Neural cell (in vitro differentiated cells): ENCODE data around the gene IGFBP4. TPM values are rescaled to one million over a fixed set of nuclear protein-coding genes. Genes with fewer than 3 reads are reported as not detected.

ENCODE experiments used
- H2AFZ ChIP-seq: fragments of 200-600, 300-800 bp; sonication (generic), shearing (Covaris generic); 2 replicates; pipeline ENCODE4 v1.6.0; 2014; ENCODE audit warnings: low read depth, mild to moderate bottlenecking, antibody characterized with exemption, low read length, moderate library complexity
- H3F3A ChIP-seq: fragments of 200-600 bp; shearing (Covaris generic); 2 replicates; pipeline ENCODE4 v1.6.1; 2016; ENCODE audit warnings: mild to moderate bottlenecking, moderate library complexity, mixed read lengths, antibody characterized with exemption, low read length; ENCODE audit not compliant: insufficient read depth, poor library complexity, severe bottlenecking
- H3K27ac ChIP-seq: fragments of 200-600, 300-800 bp; sonication (generic), shearing (Covaris generic); 2 replicates; pipeline ENCODE4 v1.5.1; 2014; ENCODE audit warnings: mild to moderate bottlenecking, low read length, moderate library complexity
- H3K27me3 ChIP-seq: fragments of 300-800, 200-600 bp; sonication (generic), shearing (Covaris generic); 2 replicates; pipeline ENCODE4 v1.6.0; 2014; ENCODE audit warnings: mild to moderate bottlenecking, low read depth, low read length, moderate library complexity; ENCODE audit not compliant: insufficient read depth
- H3K36me3 ChIP-seq: fragments of 300-800, 200-600 bp; sonication (generic), shearing (Covaris generic); 2 replicates; pipeline ENCODE4 v1.5.1; 2014; ENCODE audit warnings: mild to moderate bottlenecking, antibody characterized with exemption, low read length, moderate library complexity; ENCODE audit not compliant: insufficient read depth
- H3K4me2 ChIP-seq: fragments of 300-800, 200-600 bp; sonication (generic), shearing (Covaris generic); 2 replicates; pipeline ENCODE4 v1.6.0; 2014; ENCODE audit warnings: mild to moderate bottlenecking, low read length
- H3K4me3 ChIP-seq: fragments of 300-800, 200-600 bp; sonication (generic), shearing (Covaris generic); 2 replicates; pipeline ENCODE4 v1.5.1; 2014; ENCODE audit warnings: mild to moderate bottlenecking, low read length, moderate library complexity
- H3K79me2 ChIP-seq: fragments of 200-600 bp; shearing (Covaris generic); replicated peaks from 2 replicates; pipeline ENCODE4 v1.6.0; 2014; ENCODE audit warnings: mild to moderate bottlenecking, low read length, moderate library complexity; ENCODE audit not compliant: insufficient read depth
- H3K9ac ChIP-seq: fragments of 300-800, 200-600 bp; sonication (generic), shearing (Covaris generic); 2 replicates; pipeline ENCODE4 v1.6.1; 2016; ENCODE audit warnings: mild to moderate bottlenecking, low read length, mixed read lengths
- H3K9me2 ChIP-seq: fragments of 200-600 bp; shearing (Covaris generic); 2 replicates; pipeline ENCODE4 v1.6.1; 2016; ENCODE audit warnings: mild to moderate bottlenecking, low read length, mixed read lengths; ENCODE audit not compliant: insufficient read depth
- H3K9me3 ChIP-seq: fragments of 200-600, 300-800 bp; sonication (generic), shearing (Covaris generic); 2 replicates; pipeline ENCODE4 v1.6.1; 2016; ENCODE audit warnings: mild to moderate bottlenecking, mixed run types, low read length, moderate library complexity, mixed read lengths
- H4K20me1 ChIP-seq: fragments of 200-600 bp; shearing (Covaris generic); 2 replicates; pipeline ENCODE4 v1.6.1; 2016; ENCODE audit warnings: mild to moderate bottlenecking, mixed run types; ENCODE audit not compliant: insufficient read depth
- EP300 ChIP-seq: fragments of 450-650 bp; conservative IDR thresholded peaks from 2 replicates; pipeline ENCODE4 v1.6.1; 2014; ENCODE audit warnings: antibody characterized with exemption, mild to moderate bottlenecking, moderate library complexity; ENCODE audit not compliant: poor library complexity, severe bottlenecking
- EZH2 ChIP-seq: fragments of 200-600, 300-800 bp; shearing (Covaris generic), sonication (generic); IDR thresholded peaks from 2 replicates; pipeline ENCODE4 v1.6.1; 2014; ENCODE audit warnings: antibody characterized with exemption, low read length, borderline replicate concordance, mild to moderate bottlenecking; ENCODE audit not compliant: insufficient read depth, poor library complexity, severe bottlenecking
- MXI1 ChIP-seq: fragments of 450-650 bp; conservative IDR thresholded peaks from 2 replicates; pipeline ENCODE4 v1.6.1; 2014; ENCODE audit warnings: antibody characterized with exemption, mild to moderate bottlenecking; ENCODE audit not compliant: poor library complexity, severe bottlenecking
- POLR2AphosphoS5 ChIP-seq: IDR thresholded peaks from 2 replicates; pipeline ENCODE4 v1.6.1; 2012
- RAD21 ChIP-seq: fragments of 450-650 bp; conservative IDR thresholded peaks from 2 replicates; pipeline ENCODE4 v1.6.1; 2014; ENCODE audit warnings: antibody characterized with exemption, mild to moderate bottlenecking, moderate library complexity
- REST ChIP-seq: IDR thresholded peaks from 2 replicates; pipeline ENCODE4 v1.6.1; 2012; ENCODE audit warnings: borderline replicate concordance
- SMC3 ChIP-seq: fragments of 450-650 bp; conservative IDR thresholded peaks from 2 replicates; pipeline ENCODE4 v1.6.1; 2014; ENCODE audit warnings: antibody characterized with exemption, mild to moderate bottlenecking, moderate library complexity; ENCODE audit not compliant: poor library complexity
- TAF1 ChIP-seq: IDR thresholded peaks from 2 replicates; pipeline ENCODE4 v1.6.1; 2012; ENCODE audit warnings: low read depth
- polyA plus RNA-seq: library from polyadenylated mRNA; depleted of rRNA; stranded (reverse); fragments of >200 nt; gene quantifications from 2 replicates; pipeline ENCODE4 v1.2.3, GENCODE V29; 2014
- TF ChIP-seq, protein P1 (sequence below): fragments of 450-650 bp; IDR thresholded peaks from 2 replicates; pipeline ENCODE4 v1.5.1; 2014; ENCODE audit warnings: antibody characterized with exemption, mild to moderate bottlenecking, moderate library complexity; ENCODE audit not compliant: poor library complexity, severe bottlenecking

The IGFBP4 gene
- polyA plus RNA-seq, 1 donor from 2014 or later, result 1.3 TPM

GRCh38 chr17:40410082-40410481 lies 33.2 kb upstream of the IGFBP4 start:
- H2AFZ ChIP-seq, result no peak overlapping the region
- peaks cover under 1% of the 10 kb centered on the region for H3K79me2 ChIP-seq

DNA sequence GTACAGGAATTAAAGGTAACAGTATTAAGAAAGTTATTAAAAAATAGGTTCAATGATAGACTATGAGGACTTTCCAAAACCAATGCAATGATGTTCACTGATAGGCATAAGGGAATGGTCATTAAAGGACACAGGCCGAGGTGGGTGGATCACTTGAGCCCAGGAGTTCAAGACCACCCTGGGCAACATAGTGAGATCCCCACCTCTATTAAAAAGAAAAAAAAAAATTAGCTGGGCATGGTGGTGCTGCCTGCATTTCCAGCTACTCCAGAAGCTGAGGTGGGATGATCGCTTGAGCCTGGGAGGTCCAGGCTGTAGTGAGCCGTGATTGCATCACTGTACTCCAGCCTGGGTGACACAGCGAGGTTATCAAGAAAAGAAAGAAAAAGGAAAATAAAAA lies 31.4 kb upstream of the IGFBP4 start:
- Histone ChIP-seq H3K27me3 (no peaks in the 10 kb centered on the region), H2AFZ (no peak overlapping the region), H3K27ac (no peak overlapping the region), H3K9ac (no peak overlapping the region), H3F3A (no peaks in the 10 kb centered on the region), H3K9me2 (no peaks in the 10 kb centered on the region), H4K20me1 (no peaks in the 10 kb centered on the region), H3K79me2 (peaks cover 18% of the 10 kb centered on the region), H3K9me3 (no peaks in the 10 kb centered on the region), H3K4me3 (no peak overlapping the region), H3K36me3 (no peaks in the 10 kb centered on the region), H3K4me2 (no peak overlapping the region)
- no peak for TF ChIP-seq RAD21
- no peak for TF ChIP-seq TAF1
- TF ChIP-seq, protein P1, sequence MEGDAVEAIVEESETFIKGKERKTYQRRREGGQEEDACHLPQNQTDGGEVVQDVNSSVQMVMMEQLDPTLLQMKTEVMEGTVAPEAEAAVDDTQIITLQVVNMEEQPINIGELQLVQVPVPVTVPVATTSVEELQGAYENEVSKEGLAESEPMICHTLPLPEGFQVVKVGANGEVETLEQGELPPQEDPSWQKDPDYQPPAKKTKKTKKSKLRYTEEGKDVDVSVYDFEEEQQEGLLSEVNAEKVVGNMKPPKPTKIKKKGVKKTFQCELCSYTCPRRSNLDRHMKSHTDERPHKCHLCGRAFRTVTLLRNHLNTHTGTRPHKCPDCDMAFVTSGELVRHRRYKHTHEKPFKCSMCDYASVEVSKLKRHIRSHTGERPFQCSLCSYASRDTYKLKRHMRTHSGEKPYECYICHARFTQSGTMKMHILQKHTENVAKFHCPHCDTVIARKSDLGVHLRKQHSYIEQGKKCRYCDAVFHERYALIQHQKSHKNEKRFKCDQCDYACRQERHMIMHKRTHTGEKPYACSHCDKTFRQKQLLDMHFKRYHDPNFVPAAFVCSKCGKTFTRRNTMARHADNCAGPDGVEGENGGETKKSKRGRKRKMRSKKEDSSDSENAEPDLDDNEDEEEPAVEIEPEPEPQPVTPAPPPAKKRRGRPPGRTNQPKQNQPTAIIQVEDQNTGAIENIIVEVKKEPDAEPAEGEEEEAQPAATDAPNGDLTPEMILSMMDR, result no peak
- TF ChIP-seq EP300, result no peak
- no peak for TF ChIP-seq MXI1
- no peak for TF ChIP-seq EZH2
- no peak for TF ChIP-seq POLR2AphosphoS5

More at GRCh38 chr17:40410082-40410481, 33.2 kb upstream of the IGFBP4 start:
- no peaks in the 10 kb centered on the region for H3K9me2 ChIP-seq
- no peak overlapping the region for H3K4me2 ChIP-seq
- H3K27me3 ChIP-seq, result no peaks in the 10 kb centered on the region
- H3F3A ChIP-seq, result no peaks in the 10 kb centered on the region
- H3K27ac ChIP-seq, result no peak overlapping the region
- TF ChIP-seq EZH2 (no peak), TAF1 (no peak), RAD21 (no peak), POLR2AphosphoS5 (no peak), SMC3 (no peak), EP300 (no peak), REST (no peak), MXI1 (no peak)
- TF ChIP-seq, protein P1, result no peak
- no peaks in the 10 kb centered on the region for H3K9me3 ChIP-seq
- H4K20me1 ChIP-seq, result no peaks in the 10 kb centered on the region
- H3K36me3 ChIP-seq, result no peaks in the 10 kb centered on the region
- H3K9ac ChIP-seq, result no peak overlapping the region
- H3K4me3 ChIP-seq, result no peak overlapping the region
